HepG2 (cell line): ENCODE data around the gene UBR4. TPM values are rescaled to one million over a fixed set of nuclear protein-coding genes. Genes with fewer than 3 reads are reported as not detected.

Source experiments
- FOXK1 ChIP-seq: sonication (generic); formaldehyde crosslinking; IDR thresholded peaks from 2 replicates; pipeline ENCODE4 v1.4.0; 2020; ENCODE audit warnings: low read depth, missing genetic modification reagents, borderline replicate concordance
- GABPB1 ChIP-seq: IDR thresholded peaks from 2 replicates; pipeline ENCODE4 v1.6.1; 2016; ENCODE audit warnings: mild to moderate bottlenecking, missing genetic modification reagents, moderate library complexity, missing compliant biosample characterization
- HCFC1 ChIP-seq: fragments of 150-350 bp; IDR thresholded peaks from 2 replicates; pipeline ENCODE4 v1.6.1; 2014; ENCODE audit warnings: low read depth, low read length
- ISX ChIP-seq: sonication (generic); formaldehyde crosslinking; conservative IDR thresholded peaks from 2 replicates; pipeline ENCODE4 v1.5.0; 2020; ENCODE audit warnings: missing genetic modification reagents
- KDM3A ChIP-seq: IDR thresholded peaks from 2 replicates; pipeline ENCODE4 v1.6.1; 2018; ENCODE audit warnings: low read depth, missing compliant biosample characterization
- MBD4 ChIP-seq: IDR thresholded peaks from 2 replicates; pipeline ENCODE4 v1.6.1; 2012; ENCODE audit warnings: low read length, inconsistent platforms, borderline replicate concordance
- MLLT10 ChIP-seq: sonication (generic); formaldehyde crosslinking; IDR thresholded peaks from 2 replicates; pipeline ENCODE4 v1.4.0; 2020; ENCODE audit warnings: missing genetic modification reagents
- POLR2A ChIP-seq, 2 experiments: IDR thresholded peaks; 2 replicates each; pipeline ENCODE4 v1.6.1; 2011; ENCODE audit warnings: low read depth in 2 of 2, low read length in 2 of 2, mild to moderate bottlenecking in 1 of 2, moderate library complexity in 1 of 2; ENCODE audit not compliant: insufficient read depth in 1 of 2
- RFX3 ChIP-seq: IDR thresholded peaks from 2 replicates; pipeline ENCODE4 v1.6.1; 2016; ENCODE audit warnings: missing biosample characterization, missing genetic modification reagents
- RORA ChIP-seq: sonication (generic); formaldehyde crosslinking; IDR thresholded peaks from 2 replicates; pipeline ENCODE4 v1.5.0; 2020; ENCODE audit warnings: mild to moderate bottlenecking, missing genetic modification reagents, moderate library complexity
- SNRNP70 ChIP-seq: fragments of 200-400 bp; formaldehyde crosslinking; IDR thresholded peaks from 2 replicates; pipeline ENCODE4 v1.6.1; 2017; ENCODE audit warnings: mild to moderate bottlenecking, low read depth, low read length, moderate library complexity
- SRY ChIP-seq: sonication (generic); formaldehyde crosslinking; IDR thresholded peaks from 2 replicates; pipeline ENCODE4 v1.8.0; 2022; ENCODE audit warnings: mild to moderate bottlenecking, missing genetic modification reagents
- ZBTB7A ChIP-seq: sonication (generic); formaldehyde crosslinking; IDR thresholded peaks from 2 replicates; pipeline ENCODE4 v1.8.0; 2022; ENCODE audit warnings: mild to moderate bottlenecking, missing genetic modification reagents
- ZNF326 ChIP-seq: sonication (generic); formaldehyde crosslinking; IDR thresholded peaks from 2 replicates; pipeline ENCODE4 v1.4.0; 2020; ENCODE audit warnings: missing genetic modification reagents, borderline replicate concordance
- ZNF354B ChIP-seq: sonication (generic); formaldehyde crosslinking; IDR thresholded peaks from 2 replicates; pipeline ENCODE4 v1.8.0; 2022; ENCODE audit warnings: mild to moderate bottlenecking, missing genetic modification reagents
- ZNF543 ChIP-seq: sonication (generic); formaldehyde crosslinking; IDR thresholded peaks from 2 replicates; pipeline ENCODE4 v1.4.0; 2020; ENCODE audit warnings: mild to moderate bottlenecking, missing genetic modification reagents
- polyA plus RNA-seq, 8 experiments: library from polyadenylated mRNA; depleted of rRNA in 3 of 8; stranded (reverse) in 7 of 8; unstranded in 1 of 8; fragments of >200 nt; fragmentation: Illumina TruSeq in 4 of 8; extraction: Trizol in 4 of 8; gene quantifications; 2 replicates each; pipeline versions ENCODE4 v1.2.1 to v1.2.3, GENCODE V29; 2011 to 2016; ENCODE audit warnings: low read depth in 4 of 8, missing spikeins in 1 of 8, mixed read lengths in 1 of 8; ENCODE audit not compliant: insufficient read depth in 1 of 8
- total RNA-seq, 5 experiments: library from RNA; depleted of rRNA; stranded (reverse); fragments of >200 nt; fragmentation: Illumina TruSeq; extraction: Trizol; gene quantifications; 2 replicates each; pipeline ENCODE4 v1.2.3, GENCODE V29; 2016; ENCODE audit warnings: low read depth in 1 of 5
- TF ChIP-seq, protein P1 (sequence below): sonication (generic); formaldehyde crosslinking; IDR thresholded peaks from 2 replicates; pipeline ENCODE4 v1.5.1; 2020; ENCODE audit warnings: missing genetic modification reagents, mild to moderate bottlenecking, borderline replicate concordance
- TF ChIP-seq, protein P2 (sequence below): sonication (generic); formaldehyde crosslinking; IDR thresholded peaks from 2 replicates; pipeline ENCODE4 v1.5.1; 2020; ENCODE audit warnings: missing genetic modification reagents, mild to moderate bottlenecking, borderline replicate concordance
- TF ChIP-seq, protein P3 (sequence below): sonication (generic); formaldehyde crosslinking; IDR thresholded peaks from 2 replicates; pipeline ENCODE4 v1.4.0; 2020; ENCODE audit warnings: mild to moderate bottlenecking, missing genetic modification reagents
- TF ChIP-seq, protein P4 (sequence below): sonication (generic); formaldehyde crosslinking; IDR thresholded peaks from 2 replicates; pipeline ENCODE4 v1.5.1; 2020; ENCODE audit warnings: missing genetic modification reagents, mild to moderate bottlenecking, borderline replicate concordance
- TF ChIP-seq, protein P5 (sequence below): sonication (generic); formaldehyde crosslinking; IDR thresholded peaks from 2 replicates; pipeline ENCODE4 v1.8.1; 2023; ENCODE audit warnings: mild to moderate bottlenecking, missing genetic modification reagents, borderline replicate concordance

The UBR4 gene
- total and polyA plus RNA-seq, 2 of the 13 experiments (the other 11 are each of a cell fraction or from before 2014, with no cell fraction given), result 59.1 to 106 TPM

DNA sequence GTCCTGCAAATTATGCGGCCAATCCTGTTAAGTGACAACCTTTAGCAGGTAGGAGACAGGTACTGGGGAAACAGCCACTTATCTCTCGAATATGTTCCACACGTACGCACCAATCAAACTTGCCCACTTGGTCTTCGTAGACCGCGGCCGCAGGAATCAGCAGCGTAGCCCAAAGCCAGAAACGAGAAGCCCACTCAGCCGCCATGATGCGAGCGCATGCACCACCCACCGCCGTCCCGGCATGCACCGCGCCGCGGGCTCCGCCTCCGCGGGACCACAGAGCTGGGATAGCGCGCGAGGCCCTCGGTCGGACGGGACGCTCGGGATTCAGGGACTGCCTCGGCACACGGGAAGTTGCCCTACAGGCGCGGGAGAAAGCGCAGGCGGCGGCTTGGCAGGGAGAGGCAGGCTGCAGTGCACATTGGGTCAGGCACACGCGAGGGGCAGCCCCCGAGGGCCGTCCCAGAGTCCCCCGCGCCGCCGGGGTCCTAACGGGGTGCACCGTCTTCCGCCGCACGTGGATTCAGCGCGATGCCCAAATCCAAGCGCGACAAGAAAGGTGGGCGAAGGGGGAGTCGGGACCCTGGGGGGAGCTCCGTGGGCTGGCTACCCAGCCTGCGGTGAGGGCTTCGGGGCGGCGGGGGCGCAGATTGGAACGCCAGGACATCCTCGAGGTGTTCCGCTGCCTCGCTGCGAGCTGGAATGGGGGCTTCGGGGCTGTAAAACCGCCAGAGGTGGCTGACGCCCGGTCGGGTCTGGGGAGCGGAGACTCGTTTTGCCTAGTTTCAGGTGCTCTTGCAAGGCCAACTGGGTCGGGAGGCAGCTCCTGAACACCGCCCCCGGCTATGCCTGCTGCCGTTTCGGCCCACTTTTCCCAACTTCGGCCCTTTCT lies 41.5 kb upstream of the UBR4 start, which contains the start of the genes EMC1 and MRTO4 (continued):
- TF ChIP-seq, protein P1, sequence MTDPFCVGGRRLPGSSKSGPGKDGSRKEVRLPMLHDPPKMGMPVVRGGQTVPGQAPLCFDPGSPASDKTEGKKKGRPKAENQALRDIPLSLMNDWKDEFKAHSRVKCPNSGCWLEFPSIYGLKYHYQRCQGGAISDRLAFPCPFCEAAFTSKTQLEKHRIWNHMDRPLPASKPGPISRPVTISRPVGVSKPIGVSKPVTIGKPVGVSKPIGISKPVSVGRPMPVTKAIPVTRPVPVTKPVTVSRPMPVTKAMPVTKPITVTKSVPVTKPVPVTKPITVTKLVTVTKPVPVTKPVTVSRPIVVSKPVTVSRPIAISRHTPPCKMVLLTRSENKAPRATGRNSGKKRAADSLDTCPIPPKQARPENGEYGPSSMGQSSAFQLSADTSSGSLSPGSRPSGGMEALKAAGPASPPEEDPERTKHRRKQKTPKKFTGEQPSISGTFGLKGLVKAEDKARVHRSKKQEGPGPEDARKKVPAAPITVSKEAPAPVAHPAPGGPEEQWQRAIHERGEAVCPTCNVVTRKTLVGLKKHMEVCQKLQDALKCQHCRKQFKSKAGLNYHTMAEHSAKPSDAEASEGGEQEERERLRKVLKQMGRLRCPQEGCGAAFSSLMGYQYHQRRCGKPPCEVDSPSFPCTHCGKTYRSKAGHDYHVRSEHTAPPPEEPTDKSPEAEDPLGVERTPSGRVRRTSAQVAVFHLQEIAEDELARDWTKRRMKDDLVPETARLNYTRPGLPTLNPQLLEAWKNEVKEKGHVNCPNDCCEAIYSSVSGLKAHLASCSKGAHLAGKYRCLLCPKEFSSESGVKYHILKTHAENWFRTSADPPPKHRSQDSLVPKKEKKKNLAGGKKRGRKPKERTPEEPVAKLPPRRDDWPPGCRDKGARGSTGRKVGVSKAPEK (CRISPR knock-in tag), result no peak
- peak; percentile 83; the same call in 1 of the 2 replicates for TF ChIP-seq FOXK1
- no peak for TF ChIP-seq ZNF354B (CRISPR knock-in tag)
- TF ChIP-seq ZBTB7A (CRISPR knock-in tag), result peak; percentile 17; the same call in 1 of the 2 replicates
- TF ChIP-seq, protein P2, sequence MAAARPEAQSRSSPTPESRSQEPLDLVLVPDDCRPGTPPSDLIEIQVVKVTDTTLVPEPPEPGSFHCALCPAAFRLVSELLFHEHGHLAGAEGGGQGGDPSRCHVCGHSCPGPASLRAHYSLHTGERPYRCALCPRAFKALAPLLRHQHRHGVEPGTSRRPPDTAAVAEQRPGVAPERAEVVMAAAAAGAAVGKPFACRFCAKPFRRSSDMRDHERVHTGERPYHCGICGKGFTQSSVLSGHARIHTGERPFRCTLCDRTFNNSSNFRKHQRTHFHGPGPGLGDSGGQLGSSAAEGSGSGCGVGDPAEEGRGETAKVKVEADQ (CRISPR knock-in tag), result peak; percentile 90
- no peak for TF ChIP-seq SNRNP70
- TF ChIP-seq MBD4, result no peak
- TF ChIP-seq HCFC1, result peak; percentile 36; the same call in 1 of the 2 replicates
- peak; percentile 97 for TF ChIP-seq GABPB1 (CRISPR knock-in tag)
- TF ChIP-seq, protein P3, sequence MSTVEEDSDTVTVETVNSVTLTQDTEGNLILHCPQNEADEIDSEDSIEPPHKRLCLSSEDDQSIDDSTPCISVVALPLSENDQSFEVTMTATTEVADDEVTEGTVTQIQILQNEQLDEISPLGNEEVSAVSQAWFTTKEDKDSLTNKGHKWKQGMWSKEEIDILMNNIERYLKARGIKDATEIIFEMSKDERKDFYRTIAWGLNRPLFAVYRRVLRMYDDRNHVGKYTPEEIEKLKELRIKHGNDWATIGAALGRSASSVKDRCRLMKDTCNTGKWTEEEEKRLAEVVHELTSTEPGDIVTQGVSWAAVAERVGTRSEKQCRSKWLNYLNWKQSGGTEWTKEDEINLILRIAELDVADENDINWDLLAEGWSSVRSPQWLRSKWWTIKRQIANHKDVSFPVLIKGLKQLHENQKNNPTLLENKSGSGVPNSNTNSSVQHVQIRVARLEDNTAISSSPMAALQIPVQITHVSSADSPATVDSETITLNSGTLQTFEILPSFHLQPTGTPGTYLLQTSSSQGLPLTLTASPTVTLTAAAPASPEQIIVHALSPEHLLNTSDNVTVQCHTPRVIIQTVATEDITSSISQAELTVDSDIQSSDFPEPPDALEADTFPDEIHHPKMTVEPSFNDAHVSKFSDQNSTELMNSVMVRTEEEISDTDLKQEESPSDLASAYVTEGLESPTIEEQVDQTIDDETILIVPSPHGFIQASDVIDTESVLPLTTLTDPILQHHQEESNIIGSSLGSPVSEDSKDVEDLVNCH (CRISPR knock-in tag), result no peak
- peak; percentile 91 for TF ChIP-seq POLR2A (IDR thresholded peaks at IDR 0.05; ENCODE audit: insufficient read depth in 1 of 2, low read depth in 2 of 2, low read length in 2 of 2)
- TF ChIP-seq MLLT10 (CRISPR knock-in tag), result no peak
- peak; percentile 59; the same call in 1 of the 2 replicates for TF ChIP-seq ISX
- peak; percentile 88; the same call in 1 of the 2 replicates for TF ChIP-seq ZNF543 (CRISPR knock-in tag)
- TF ChIP-seq SRY (CRISPR knock-in tag), result peak; percentile 91
- no peak for TF ChIP-seq RORA (CRISPR knock-in tag)
- no peak for TF ChIP-seq RFX3 (CRISPR knock-in tag)
- no peak for TF ChIP-seq ZNF326 (CRISPR knock-in tag)
- TF ChIP-seq, protein P4, sequence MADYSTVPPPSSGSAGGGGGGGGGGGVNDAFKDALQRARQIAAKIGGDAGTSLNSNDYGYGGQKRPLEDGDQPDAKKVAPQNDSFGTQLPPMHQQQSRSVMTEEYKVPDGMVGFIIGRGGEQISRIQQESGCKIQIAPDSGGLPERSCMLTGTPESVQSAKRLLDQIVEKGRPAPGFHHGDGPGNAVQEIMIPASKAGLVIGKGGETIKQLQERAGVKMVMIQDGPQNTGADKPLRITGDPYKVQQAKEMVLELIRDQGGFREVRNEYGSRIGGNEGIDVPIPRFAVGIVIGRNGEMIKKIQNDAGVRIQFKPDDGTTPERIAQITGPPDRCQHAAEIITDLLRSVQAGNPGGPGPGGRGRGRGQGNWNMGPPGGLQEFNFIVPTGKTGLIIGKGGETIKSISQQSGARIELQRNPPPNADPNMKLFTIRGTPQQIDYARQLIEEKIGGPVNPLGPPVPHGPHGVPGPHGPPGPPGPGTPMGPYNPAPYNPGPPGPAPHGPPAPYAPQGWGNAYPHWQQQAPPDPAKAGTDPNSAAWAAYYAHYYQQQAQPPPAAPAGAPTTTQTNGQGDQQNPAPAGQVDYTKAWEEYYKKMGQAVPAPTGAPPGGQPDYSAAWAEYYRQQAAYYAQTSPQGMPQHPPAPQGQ (CRISPR knock-in tag), result peak; percentile 91; the same call in 1 of the 2 replicates
- TF ChIP-seq KDM3A (CRISPR knock-in tag), result peak; percentile 83; the same call in 1 of the 2 replicates
- TF ChIP-seq, protein P5, sequence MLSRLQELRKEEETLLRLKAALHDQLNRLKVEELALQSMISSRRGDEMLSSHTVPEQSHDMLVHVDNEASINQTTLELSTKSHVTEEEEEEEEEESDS, result no peak
